ENCODE measurements around the gene FMN1.

The FMN1 gene

DNA sequence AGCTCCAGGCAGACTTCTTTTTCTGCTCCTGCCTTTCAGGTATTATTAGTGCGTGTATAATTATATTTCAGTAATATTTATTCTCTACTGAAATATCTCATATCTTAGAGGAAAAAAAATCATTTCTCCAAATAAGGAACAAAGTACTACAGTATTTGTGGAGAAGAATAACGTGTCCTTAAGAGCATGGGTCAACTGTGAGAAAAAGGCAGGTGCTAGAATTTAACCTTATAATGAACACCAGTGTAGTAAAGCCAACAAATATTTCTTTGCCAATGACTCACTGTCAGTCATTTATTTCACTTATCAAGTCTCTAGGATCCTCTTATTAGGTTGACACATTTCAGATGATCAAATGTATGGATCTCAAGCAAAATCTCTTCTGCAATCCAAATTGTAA, 293.3 kb downstream of the FMN1 start:
- Histone ChIP-seq H3K4me3 (no peak overlapping the region), H3K4me1 (no peaks in the 10 kb centered on the region), H3K27me3 (no peaks in the 10 kb centered on the region), H3K36me3 (peaks cover 0 to 6% (median 0%) of the 10 kb centered on the region in 3 donors), H3K9me3 (no peaks in the 10 kb centered on the region), H3K27ac (no peak overlapping the region)
- intact Hi-C loops (cut with DNase I; ENCODE audit: low total_unique reads), result no loop called here
- TF ChIP-seq CTCF (IDR thresholded peaks at IDR 0.05), result no peak
- DNase-seq, result no peak

- no peak for TF ChIP-seq CTCF (IDR thresholded peaks at IDR 0.05)
- intact Hi-C loops (cut with DNase I; ENCODE audit: low total_unique reads), result no loop called here
- Histone ChIP-seq H3K4me3 (no peak overlapping the region), H3K36me3 (no peaks in the 10 kb centered on the region), H3K27ac (no peak overlapping the region), H3K27me3 (no peaks in the 10 kb centered on the region), H3K4me1 (no peaks in the 10 kb centered on the region), H3K9me3 (no peaks in the 10 kb centered on the region)
- no peak for DNase-seq
These were observed 295.4 kb downstream of the FMN1 start for GRCh38 chr15:32899126-32899596.

GRCh38 chr15:32898414-32898813, 296.1 kb downstream of the FMN1 start:
- TF ChIP-seq CTCF (IDR thresholded peaks at IDR 0.05), result no peak
- DNase-seq, result no peak
- Histone ChIP-seq H3K27me3 (no peaks in the 10 kb centered on the region), H3K36me3 (no peaks in the 10 kb centered on the region), H3K9me3 (no peaks in the 10 kb centered on the region), H3K4me3 (no peak overlapping the region), H3K27ac (no peak overlapping the region), H3K4me1 (no peaks in the 10 kb centered on the region)
- intact Hi-C loops (cut with DNase I; ENCODE audit: low total_unique reads), result no loop called here

- TF ChIP-seq CTCF (IDR thresholded peaks at IDR 0.05), result no peak
- Histone ChIP-seq H3K27ac (no peak overlapping the region), H3K4me1 (peaks cover 0 to under 1% (median 0%) of the 10 kb centered on the region in 4 donors), H3K4me3 (no peak overlapping the region), H3K27me3 (no peaks in the 10 kb centered on the region), H3K9me3 (no peaks in the 10 kb centered on the region), H3K36me3 (no peaks in the 10 kb centered on the region)
- intact Hi-C loops (cut with DNase I; ENCODE audit: low total_unique reads), result no loop called here
- DNase-seq, result no peak
These were observed 301.1 kb downstream of the FMN1 start for GRCh38 chr15:32893421-32893820.

DNA sequence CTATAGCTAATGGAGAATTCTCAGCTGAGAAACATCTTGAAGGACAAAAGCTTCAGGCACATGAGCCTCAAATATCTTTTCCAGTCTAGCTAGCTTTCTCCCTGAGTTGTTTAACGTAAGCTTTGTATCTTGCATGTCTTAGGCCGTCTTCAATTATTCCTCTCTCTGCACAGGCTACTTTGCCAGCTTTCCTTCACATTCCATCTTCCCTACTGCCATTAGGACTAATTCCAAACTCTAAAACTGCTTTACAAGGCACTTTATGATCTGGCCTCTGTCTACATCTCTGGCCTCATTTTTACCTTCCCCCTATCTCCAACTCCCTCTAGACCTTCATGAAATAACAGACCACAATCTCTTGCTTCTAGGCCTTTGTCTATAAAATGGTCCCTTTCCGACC, 305.3 kb downstream of the FMN1 start:
- no peak for TF ChIP-seq CTCF (IDR thresholded peaks at IDR 0.05)
- intact Hi-C loops (cut with DNase I; ENCODE audit: low total_unique reads), result no loop called here
- Histone ChIP-seq H3K27me3 (no peaks in the 10 kb centered on the region), H3K4me3 (no peak overlapping the region), H3K4me1 (peaks cover 0 to 17% (median 0%) of the 10 kb centered on the region in 4 donors), H3K36me3 (no peaks in the 10 kb centered on the region), H3K9me3 (no peaks in the 10 kb centered on the region), H3K27ac (no peak overlapping the region)
- DNase-seq, result no peak

- Histone ChIP-seq H3K27me3 (no peaks in the 10 kb centered on the region), H3K36me3 (no peaks in the 10 kb centered on the region), H3K4me1 (peaks cover 0 to 17% (median 0%) of the 10 kb centered on the region in 4 donors), H3K27ac (no peak overlapping the region), H3K9me3 (no peaks in the 10 kb centered on the region), H3K4me3 (no peak overlapping the region)
- DNase-seq, result no peak
- intact Hi-C loops (cut with DNase I; ENCODE audit: low total_unique reads), result no loop called here
- no peak for TF ChIP-seq CTCF (IDR thresholded peaks at IDR 0.05)
These were observed 306.2 kb downstream of the FMN1 start for GRCh38 chr15:32888221-32888761.
